HEK293 (cell line): Measurements from ENCODE around the gene CIROP.
A peak's percentile ranks its signal among the peaks of the same experiment; 100 is the strongest.

Experiments used
- CTCF ChIA-PET: fragments of 350-600 bp; formaldehyde crosslinking; extraction: SDS; loops from one replicate; lab custom pipeline; 2021; ENCODE audit warnings: antibody characterized with exemption; lab: Yijun Ruan, JAX
- POLR2A ChIA-PET: fragments of 300-600 bp; formaldehyde crosslinking; extraction: SDS; loops from one replicate; lab custom pipeline; 2020; ENCODE audit warnings: antibody characterized with exemption, inconsistent platforms; lab: Yijun Ruan, JAX
- H3K27ac ChIP-seq: fragments of 200-500 bp; sonication (Bioruptor generic); 2 replicates; pipeline ENCODE4 v1.5.1; 2014; ENCODE audit warnings: low read depth, low read length, control low read depth, inconsistent platforms; ENCODE audit errors: extremely low read depth
- H3K36me3 ChIP-seq, 2 experiments: fragments of 200-500 bp in 1 of 2; sonication (Bioruptor generic) in 1 of 2; 1 replicate in 1 of 2; 2 replicates in 1 of 2; pipeline ENCODE4 v1.5.1; 2014 to 2017; ENCODE audit warnings: inconsistent platforms in 2 of 2, low read length in 2 of 2; ENCODE audit not compliant: control insufficient read depth in 2 of 2, insufficient read depth in 1 of 2
- H3K4me1 ChIP-seq: fragments of 200-500 bp; sonication (Bioruptor generic); 2 replicates; pipeline ENCODE4 v1.5.1; 2014; ENCODE audit warnings: mild to moderate bottlenecking, low read length, inconsistent platforms; ENCODE audit not compliant: control insufficient read depth, insufficient read depth
- H3K4me3 ChIP-seq: 2 replicates; pipeline ENCODE4 v1.5.1; 2011; ENCODE audit warnings: low read depth, mild to moderate bottlenecking, control low read depth, low read length, moderate library complexity
- H3K9me3 ChIP-seq: fragments of 200-500 bp; sonication (Bioruptor generic); 2 replicates; pipeline ENCODE4 v1.5.1; 2014; ENCODE audit warnings: low read depth, low read length, inconsistent platforms; ENCODE audit not compliant: control insufficient read depth, insufficient read depth
- GLI4 ChIP-seq: fragments of 450-650 bp; formaldehyde crosslinking; IDR thresholded peaks from 2 replicates; pipeline ENCODE4 v1.5.1; 2016; ENCODE audit warnings: missing biosample characterization, missing genetic modification characterization
- HOXA7 ChIP-seq: sonication (generic); formaldehyde crosslinking; IDR thresholded peaks from 2 replicates; pipeline ENCODE4 v1.8.1; 2022; ENCODE audit warnings: missing genetic modification reagents, borderline replicate concordance
- KLF16 ChIP-seq: fragments of 450-650 bp; formaldehyde crosslinking; IDR thresholded peaks from 2 replicates; pipeline ENCODE4 v1.5.1; 2017; ENCODE audit warnings: missing biosample characterization, missing genetic modification characterization
- REPIN1 ChIP-seq: fragments of 450-650 bp; formaldehyde crosslinking; IDR thresholded peaks from 2 replicates; pipeline ENCODE4 v1.5.1; 2017; ENCODE audit warnings: missing biosample characterization, missing genetic modification characterization, low read depth
- TCF7L2 ChIP-seq: IDR thresholded peaks from 2 replicates; pipeline ENCODE4 v1.6.1; 2011; ENCODE audit warnings: low read depth, mild to moderate bottlenecking, inconsistent platforms, low read length, moderate library complexity, borderline replicate concordance
- ZBTB20 ChIP-seq: fragments of 450-650 bp; formaldehyde crosslinking; IDR thresholded peaks from 2 replicates; pipeline ENCODE4 v1.5.1; 2016; ENCODE audit warnings: missing biosample characterization, missing genetic modification characterization
- ZFP41 ChIP-seq: fragments of 450-650 bp; formaldehyde crosslinking; IDR thresholded peaks from 2 replicates; pipeline ENCODE4 v1.5.1; 2016; ENCODE audit warnings: missing biosample characterization, missing genetic modification characterization, borderline replicate concordance
- ZNF155 ChIP-seq: fragments of 450-650 bp; formaldehyde crosslinking; IDR thresholded peaks from 2 replicates; pipeline ENCODE4 v1.5.1; 2016; ENCODE audit warnings: missing biosample characterization, missing genetic modification characterization
- ZNF214 ChIP-seq: fragments of 450-650 bp; formaldehyde crosslinking; IDR thresholded peaks from 2 replicates; pipeline ENCODE4 v1.5.1; 2017; ENCODE audit warnings: missing biosample characterization, mild to moderate bottlenecking, missing genetic modification characterization, borderline replicate concordance
- ZNF221 ChIP-seq: fragments of 450-650 bp; formaldehyde crosslinking; IDR thresholded peaks from 2 replicates; pipeline ENCODE4 v1.5.1; 2017; ENCODE audit warnings: missing biosample characterization, missing genetic modification characterization, borderline replicate concordance
- ZNF280D ChIP-seq: fragments of 450-650 bp; formaldehyde crosslinking; IDR thresholded peaks from 2 replicates; pipeline ENCODE4 v1.5.1; 2016; ENCODE audit warnings: missing biosample characterization, missing genetic modification characterization
- ZNF302 ChIP-seq: fragments of 450-650 bp; formaldehyde crosslinking; IDR thresholded peaks from 2 replicates; pipeline ENCODE4 v1.5.1; 2016; ENCODE audit warnings: missing biosample characterization, missing genetic modification characterization, low read depth
- ZNF311 ChIP-seq: fragments of 450-650 bp; formaldehyde crosslinking; IDR thresholded peaks from 2 replicates; pipeline ENCODE4 v1.5.1; 2017; ENCODE audit warnings: missing biosample characterization, missing genetic modification characterization, borderline replicate concordance
- ZNF768 ChIP-seq: fragments of 450-650 bp; formaldehyde crosslinking; IDR thresholded peaks from 2 replicates; pipeline ENCODE4 v1.5.1; 2018; ENCODE audit warnings: missing biosample characterization, mild to moderate bottlenecking, missing genetic modification characterization
- ZNF830 ChIP-seq: fragments of 450-650 bp; IDR thresholded peaks from 2 replicates; pipeline ENCODE4 v1.5.0; 2018; ENCODE audit warnings: missing biosample characterization, missing genetic modification characterization, low read depth, mild to moderate bottlenecking, moderate library complexity
- ZSCAN16 ChIP-seq: fragments of 450-650 bp; formaldehyde crosslinking; IDR thresholded peaks from 2 replicates; pipeline ENCODE4 v1.5.1; 2016; ENCODE audit warnings: missing biosample characterization, missing genetic modification characterization
- ZSCAN5A ChIP-seq: fragments of 450-650 bp; formaldehyde crosslinking; IDR thresholded peaks from 2 replicates; pipeline ENCODE4 v1.5.1; 2016; ENCODE audit warnings: missing biosample characterization, missing genetic modification characterization
- ZXDB ChIP-seq: fragments of 450-650 bp; formaldehyde crosslinking; IDR thresholded peaks from 2 replicates; pipeline ENCODE4 v1.5.1; 2016; ENCODE audit warnings: missing biosample characterization, missing genetic modification characterization

Gene CIROP

GRCh38 chr14:23093104-23093503 lies 11.7 kb downstream of the CIROP start:
- CTCF ChIA-PET: interaction anchor here (0.6 to 5.9 kb wide), 5 partner anchors 16 to 141 kb away, joined by 3 to 49 read pairs (median 3); no protein-coding TSS in a partner anchor
- TF ChIP-seq ZXDB (tag by site-specific recombination) (no peak), ZSCAN16 (tag by site-specific recombination) (no peak), HOXA7 (no peak), REPIN1 (tag by site-specific recombination) (no peak), ZNF311 (tag by site-specific recombination) (no peak), ZNF214 (tag by site-specific recombination) (no peak), ZNF830 (no peak), ZNF302 (tag by site-specific recombination) (no peak), KLF16 (tag by site-specific recombination) (no peak), TCF7L2 (no peak), ZNF221 (no peak), ZNF155 (tag by site-specific recombination) (no peak), ZNF280D (no peak), GLI4 (tag by site-specific recombination) (no peak), ZNF768 (tag by site-specific recombination) (no peak)
- Histone ChIP-seq H3K36me3 (peaks cover 38 to 65% of the 10 kb centered on the region in 2 experiments), H3K9me3 (no peaks in the 10 kb centered on the region), H3K4me1 (peaks cover 10% of the 10 kb centered on the region; the same call in 1 of the 2 replicates), H3K27ac (no peak overlapping the region), H3K4me3 (no peak overlapping the region)
- POLR2A ChIA-PET: no interaction called here

GRCh38 chr14:23091294-23092225 lies 13.2 kb downstream of the CIROP start:
- ChIA-PET POLR2A (interaction anchor here (0.7 kb wide), 1 partner anchor 195 kb away, joined by 5 read pairs; no protein-coding TSS in a partner anchor), CTCF (interaction anchor here (0.6 to 5.9 kb wide), 7 partner anchors 11 to 32 kb away, joined by 3 to 49 read pairs (median 3); no protein-coding TSS in a partner anchor)
- Histone ChIP-seq H3K9me3 (no peaks in the 10 kb centered on the region), H3K27ac (no peak overlapping the region), H3K4me3 (no peak overlapping the region), H3K4me1 (peaks cover 8% of the 10 kb centered on the region; the same call in 1 of the 2 replicates), H3K36me3 (peaks cover 53 to 66% of the 10 kb centered on the region in 2 experiments)
- no peak for TF ChIP-seq ZFP41 (tag by site-specific recombination)
- no peak for TF ChIP-seq ZSCAN5A (tag by site-specific recombination)
- peak; percentile 56 for TF ChIP-seq ZBTB20
